AG04449 (cell line): ENCODE data around the gene KRT28.

Experiments used
- CTCF ChIA-PET: fragments of 350-600 bp; formaldehyde crosslinking; extraction: SDS; loops from one replicate; lab custom pipeline; 2021; ENCODE audit warnings: antibody characterized with exemption; lab: Yijun Ruan, JAX
- POLR2A ChIA-PET: fragments of 400-600, 350-600 bp; formaldehyde crosslinking; extraction: SDS; loops from one replicate; lab custom pipeline; 2020; ENCODE audit warnings: antibody characterized with exemption, inconsistent platforms; lab: Yijun Ruan, JAX
- DNase-seq: peaks from one replicate; pipeline ENCODE4 v3.0.0-alpha.2; 2010; ENCODE audit warnings: low read depth, low spot score
- H3K4me3 ChIP-seq: 2 replicates; pipeline ENCODE4 v1.5.1; 2011; ENCODE audit warnings: low read depth, mild to moderate bottlenecking, control low read depth, low read length
- CTCF ChIP-seq: IDR thresholded peaks from one replicate; pipeline ENCODE4 v1.5.1; 2011; ENCODE audit warnings: mild to moderate bottlenecking, moderate library complexity, low read length, control low read depth, inconsistent platforms; ENCODE audit not compliant: insufficient read depth; ENCODE audit errors: missing control alignments

Gene KRT28

GRCh38 chr17:40821536-40821935 is 21.8 kb upstream of the KRT28 start:
- no peak overlapping the region for H3K4me3 ChIP-seq
- ChIA-PET POLR2A (no interaction called here), CTCF (interaction anchor here (1.1 to 1.4 kb wide), 3 partner anchors 18 to 844 kb away, joined by 3 to 8 read pairs (median 4); no protein-coding TSS in a partner anchor)
- no peak for TF ChIP-seq CTCF
- no peak for DNase-seq

GRCh38 chr17:40820228-40820838 is 20.6 kb upstream of the KRT28 start:
- no peak overlapping the region for H3K4me3 ChIP-seq
- no peak for TF ChIP-seq CTCF
- POLR2A ChIA-PET, result no interaction called here
- no peak for DNase-seq
- CTCF ChIA-PET, result interaction anchor here (0.9 to 4.1 kb wide), 6 partner anchors 36 to 846 kb away, joined by 3 to 26 read pairs (median 16); no protein-coding TSS in a partner anchor

- ChIA-PET CTCF (interaction anchor here (0.8 to 4.1 kb wide), 9 partner anchors 8 to 847 kb away, joined by 3 to 26 read pairs (median 12); no protein-coding TSS in a partner anchor), POLR2A (interaction anchor here (0.8 kb wide), 1 partner anchor 870 kb away, joined by 5 read pairs; no protein-coding TSS in a partner anchor)
- TF ChIP-seq CTCF, result no peak
- DNase-seq, result no peak
- peak overlapping the region; percentile 71 for H3K4me3 ChIP-seq
Measured at GRCh38 chr17:40819528-40820125, 19.9 kb upstream of the KRT28 start.

GRCh38 chr17:40818733-40819527 is 19.2 kb upstream of the KRT28 start:
- ChIA-PET CTCF (interaction anchor here (0.7 to 4.1 kb wide), 11 partner anchors 9 to 848 kb away, joined by 3 to 26 read pairs (median 5); no protein-coding TSS in a partner anchor), POLR2A (interaction anchor here (0.8 to 1.0 kb wide), 4 partner anchors 9 to 870 kb away, joined by 4 to 5 read pairs (median 5); no protein-coding TSS in a partner anchor)
- TF ChIP-seq CTCF, result no peak
- DNase-seq, result no peak
- peak overlapping the region; percentile 71 for H3K4me3 ChIP-seq

- no peak for TF ChIP-seq CTCF
- peak overlapping the region; percentile 67 for H3K4me3 ChIP-seq
- DNase-seq, result no peak
- POLR2A ChIA-PET, result interaction anchor here (0.8 to 1.0 kb wide), 3 partner anchors 9 to 870 kb away, joined by 4 to 5 read pairs (median 5); no protein-coding TSS in a partner anchor
- CTCF ChIA-PET, result interaction anchor here (0.7 to 4.1 kb wide), 9 partner anchors 9 to 848 kb away, joined by 3 to 26 read pairs (median 5); no protein-coding TSS in a partner anchor
Measured at GRCh38 chr17:40818343-40818732, 18.6 kb upstream of the KRT28 start.
